ENCODE results near the gene LRRC8E. TPM values are rescaled to one million over a fixed set of nuclear protein-coding genes. Genes with fewer than 3 reads are reported as not detected.

The LRRC8E gene
- total RNA-seq, 5 donors from 2014 or later (not counting 1 experiment from before 2014, with no cell fraction given), result 0.06 TPM; not detected in 4

DNA sequence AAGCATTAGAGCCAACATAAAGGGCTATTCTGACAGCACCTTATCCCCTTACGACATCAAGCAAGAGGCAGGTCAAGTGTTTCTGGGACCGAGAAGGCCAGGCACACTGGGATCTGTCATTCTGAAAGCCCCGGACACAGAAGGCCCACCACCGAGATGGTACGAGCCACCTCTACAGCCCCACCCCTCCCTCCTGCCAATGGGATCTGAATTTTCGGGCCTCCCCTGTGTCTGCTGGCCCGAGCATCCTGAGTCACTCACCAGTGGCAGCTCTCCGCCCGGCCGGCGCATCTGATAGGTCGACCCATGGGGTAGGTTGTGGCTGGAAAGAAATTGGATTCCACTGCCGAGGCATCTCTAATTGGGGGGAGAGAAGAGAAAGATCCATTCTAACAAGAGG is 52.5 kb downstream of the LRRC8E start:
- Mint-ChIP-seq H3K4me3 (peak overlapping the region in 1 of 3 donors; percentile 51), H3K36me3 (peaks cover 10% of the 10 kb centered on the region), H3K27ac (no peak overlapping the region), H3K27me3 (no peaks in the 10 kb centered on the region), H3K4me1 (peaks cover 32 to 46% (median 35%) of the 10 kb centered on the region in 3 donors), H3K9me3 (no peaks in the 10 kb centered on the region)
- Histone ChIP-seq H3K27me3 (replicated peaks in 1 of 2; ENCODE audit: control insufficient read depth in 2 of 2, extremely low read depth in 1 of 2, insufficient read depth in 2 of 2, low read length in 1 of 2) (no peaks in the 10 kb centered on the region), H3K27ac (ENCODE audit: low read length) (no peak overlapping the region), H3K36me3 (ENCODE audit: control insufficient read depth in 2 of 2, extremely low read depth in 1 of 2, insufficient read depth in 1 of 2, low read length in 1 of 2) (peaks cover 13 to 38% of the 10 kb centered on the region in 2 donors), H3K4me3 (ENCODE audit: control insufficient read depth in 1 of 2, extremely low read depth in 1 of 2, low read length in 1 of 2) (no peak overlapping the region), H3K4me1 (ENCODE audit: control insufficient read depth in 1 of 2, extremely low read depth in 1 of 2, insufficient read depth in 2 of 2, low read length in 2 of 2) (peaks cover 7 to 32% of the 10 kb centered on the region in 2 experiments), H3K9me3 (no peaks in the 10 kb centered on the region)
- 93% methylated on average over 5 of the region's 13 CpGs for WGBS (ENCODE audit: insufficient coverage)
- DNase-seq (no peak), ATAC-seq (replicated peaks in 1 of 4) (no peak)
- POLR2A ChIA-PET, result interaction anchor here in 1 of 2 donors (0.7 kb wide), 1 partner anchor 16 kb away, joined by 12 read pairs; no protein-coding TSS in a partner anchor
- CTCF ChIA-PET, result interaction anchor here in 1 of 2 donors (0.6 kb wide), 1 partner anchor 675 kb away, joined by 4 read pairs; no protein-coding TSS in a partner anchor

DNA sequence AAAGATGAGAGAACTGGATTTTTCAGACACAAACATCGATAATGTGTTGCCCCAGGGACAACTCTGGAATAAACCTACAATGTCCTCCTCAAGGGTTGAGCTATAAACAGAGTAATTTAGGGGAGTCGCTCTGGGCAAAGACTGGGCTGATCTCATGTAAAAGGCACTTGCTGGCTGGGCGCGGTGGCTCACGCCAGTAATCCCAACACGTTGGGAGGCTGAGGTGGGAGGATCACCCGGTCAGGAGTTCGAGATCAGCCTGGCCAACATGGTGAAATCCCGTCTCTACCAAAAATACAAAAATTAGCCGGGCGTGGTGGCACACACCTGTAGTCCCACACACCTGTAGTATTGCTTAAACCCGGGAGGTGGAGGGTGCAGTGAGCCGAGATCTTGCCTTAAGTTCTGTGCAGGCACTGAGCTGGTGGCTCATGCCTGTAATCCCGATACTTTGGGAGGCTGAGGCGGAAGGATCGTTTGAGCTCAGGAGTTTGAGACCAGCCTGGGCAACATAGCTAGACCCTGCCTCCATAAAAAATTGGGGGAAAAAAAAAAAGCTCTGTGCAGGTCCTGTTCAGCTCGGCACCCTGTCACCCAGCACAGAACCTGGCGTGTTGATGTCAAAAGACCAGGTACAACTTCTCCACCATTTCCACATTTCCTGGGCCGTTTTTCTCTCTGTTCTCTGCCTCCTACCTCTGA is 53.7 kb downstream of the LRRC8E start:
- H3K27ac Mint-ChIP-seq, result no peak overlapping the region
- DNase-seq, result no peak
- no peaks in the 10 kb centered on the region for H3K9me3 ChIP-seq

DNA sequence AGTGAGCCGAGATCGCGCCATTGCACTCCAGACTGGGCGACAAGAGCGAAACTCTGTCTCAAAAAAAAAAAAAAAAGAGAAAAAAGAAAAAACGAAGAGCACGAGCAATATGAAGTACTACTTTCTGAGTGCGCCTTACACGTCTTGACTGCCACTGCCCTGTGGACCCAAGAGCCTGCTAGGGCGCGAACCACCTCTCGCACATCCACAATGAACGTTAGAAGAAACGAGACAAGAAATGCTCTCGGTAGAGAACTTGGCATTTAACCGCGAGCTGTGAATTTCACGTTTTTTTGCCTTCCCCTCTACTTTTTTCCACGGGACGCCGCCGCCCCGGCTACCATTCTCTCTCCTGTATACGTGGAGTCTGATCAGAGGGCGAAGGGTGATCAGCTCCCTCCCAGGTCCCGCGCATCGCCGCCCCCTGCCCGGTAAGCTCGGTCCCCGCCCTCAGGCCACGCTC is 54.7 kb downstream of the LRRC8E start:
- Histone ChIP-seq H3K27me3 (replicated peaks in 1 of 2; ENCODE audit: control insufficient read depth in 2 of 2, extremely low read depth in 1 of 2, insufficient read depth in 2 of 2, low read length in 1 of 2) (no peaks in the 10 kb centered on the region), H3K9me3 (no peaks in the 10 kb centered on the region), H3K27ac (ENCODE audit: low read length) (peak overlapping the region; percentile 97), H3K36me3 (ENCODE audit: control insufficient read depth in 2 of 2, extremely low read depth in 1 of 2, insufficient read depth in 1 of 2, low read length in 1 of 2) (peaks cover under 1 to 23% of the 10 kb centered on the region in 2 donors), H3K4me1 (ENCODE audit: control insufficient read depth in 1 of 2, extremely low read depth in 1 of 2, insufficient read depth in 2 of 2, low read length in 2 of 2) (peaks cover 7 to 32% of the 10 kb centered on the region in 2 experiments), H3K4me3 (ENCODE audit: control insufficient read depth in 1 of 2, extremely low read depth in 1 of 2, low read length in 1 of 2) (peak overlapping the region; percentile 90 to 92)
- POLR2A ChIA-PET, result interaction anchor here in 1 of 2 donors (0.5 to 1.4 kb wide), 3 partner anchors 13 to 23 kb away, joined by 3 to 4 read pairs (median 3); partner anchors contain the start of gene SNAPC2
- peak in 1 of 35 experiments; percentile 29 for DNase-seq
- H3K4me1 Mint-ChIP-seq, result peaks cover 32 to 46% (median 35%) of the 10 kb centered on the region in 3 donors
- H3K36me3 Mint-ChIP-seq, result peaks cover 10% of the 10 kb centered on the region
- ATAC-seq (replicated peaks in 1 of 4), result peak in 3 of 4 experiments; percentile 2 to 8 (median 3)
- no peaks in the 10 kb centered on the region for H3K9me3 Mint-ChIP-seq
- 6% methylated on average over 21 of the region's 33 CpGs for WGBS (ENCODE audit: insufficient coverage)
- peak overlapping the region; percentile 87 to 90 (median 89) for H3K4me3 Mint-ChIP-seq
- CTCF ChIA-PET, result interaction anchor here in 1 of 2 donors (0.8 to 3.9 kb wide), 10 partner anchors 14 to 844 kb away, joined by 3 to 33 read pairs (median 4); partner anchors contain the start of genes MAP2K7, NDUFA7, PET100 and RPS28
- peak overlapping the region; percentile 90 to 95 for H3K27ac Mint-ChIP-seq
- no peaks in the 10 kb centered on the region for H3K27me3 Mint-ChIP-seq

More for the DNA sequence above, 53.7 kb downstream of the LRRC8E start:
- peaks cover 32 to 46% (median 35%) of the 10 kb centered on the region in 3 donors for H3K4me1 Mint-ChIP-seq
- no peaks in the 10 kb centered on the region for H3K27me3 Mint-ChIP-seq
- H3K9me3 Mint-ChIP-seq, result no peaks in the 10 kb centered on the region
- no peaks in the 10 kb centered on the region for H3K27me3 ChIP-seq (replicated peaks in 1 of 2; ENCODE audit: control insufficient read depth in 2 of 2, extremely low read depth in 1 of 2, insufficient read depth in 2 of 2, low read length in 1 of 2)
- ATAC-seq (replicated peaks in 1 of 4), result no peak
- POLR2A ChIA-PET, result interaction anchor here in 1 of 2 donors (0.6 kb wide), 1 partner anchor 1080 kb away, joined by 4 read pairs; no protein-coding TSS in a partner anchor
- CTCF ChIA-PET, result interaction anchor here in 1 of 2 donors (3.9 kb wide), 1 partner anchor 13 kb away, joined by 15 read pairs; no protein-coding TSS in a partner anchor
- peaks cover 5 to 31% of the 10 kb centered on the region in 2 donors for H3K36me3 ChIP-seq (ENCODE audit: control insufficient read depth in 2 of 2, extremely low read depth in 1 of 2, insufficient read depth in 1 of 2, low read length in 1 of 2)
- peak overlapping the region; percentile 87 to 90 (median 89) for H3K4me3 Mint-ChIP-seq
- no peak overlapping the region for H3K27ac ChIP-seq (ENCODE audit: low read length)
- peak overlapping the region in 1 of 2 donors; percentile 15 for H3K4me3 ChIP-seq (ENCODE audit: control insufficient read depth in 1 of 2, extremely low read depth in 1 of 2, low read length in 1 of 2)
- H3K36me3 Mint-ChIP-seq, result peaks cover 10% of the 10 kb centered on the region
- WGBS (ENCODE audit: insufficient coverage), result 93% methylated on average over 13 of the region's 19 CpGs
- H3K4me1 ChIP-seq (ENCODE audit: control insufficient read depth in 1 of 2, extremely low read depth in 1 of 2, insufficient read depth in 2 of 2, low read length in 2 of 2), result peaks cover 7 to 32% of the 10 kb centered on the region in 2 experiments

DNA sequence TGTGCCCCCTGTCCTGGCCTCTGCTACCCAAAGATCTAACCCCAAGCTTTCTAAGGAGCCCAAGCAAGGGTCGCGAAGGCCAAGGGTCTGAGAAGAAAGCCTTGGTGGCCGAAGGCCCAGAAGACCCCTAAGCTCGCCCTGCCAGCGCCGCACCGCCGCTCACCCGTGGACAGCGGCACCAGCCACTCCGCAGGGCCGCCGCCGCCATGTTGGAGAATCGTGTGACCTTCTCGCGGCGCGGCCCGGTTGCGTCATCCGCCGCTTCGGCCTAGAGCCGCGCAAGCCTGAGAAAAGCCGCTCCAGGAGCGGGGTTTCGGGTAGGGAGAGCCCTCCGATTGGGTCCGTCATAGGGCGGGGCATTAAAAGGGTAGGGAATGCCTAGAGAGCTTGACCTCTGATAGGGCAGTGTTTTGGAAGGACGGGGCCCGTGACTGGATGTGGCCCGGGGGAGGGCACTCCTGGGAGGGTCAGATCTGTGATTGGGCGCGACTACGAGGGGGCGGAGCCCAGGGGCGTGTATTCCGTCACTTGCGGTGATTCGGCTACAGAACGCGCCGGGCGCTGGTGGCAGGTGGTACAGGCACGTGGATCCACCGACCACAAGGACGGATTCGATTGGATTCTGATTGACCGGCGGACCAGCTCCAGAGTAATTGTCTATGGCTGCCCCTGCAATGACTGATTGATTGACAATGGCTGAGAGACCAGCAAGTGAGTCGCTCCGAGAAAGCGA is 55.3 kb downstream of the LRRC8E start, which contains the start of gene TIMM44:
Gene TIMM44 (minus strand): TSS at position 223 of the 733 bp plus-strand sequence. CDS start 15 bp downstream, at position 208.
- H3K9me3 ChIP-seq, result no peaks in the 10 kb centered on the region
- POLR2A ChIA-PET, result interaction anchor here (0.5 to 1.4 kb wide), 4 partner anchors 22 to 1219 kb away, joined by 3 to 4 read pairs (median 3); partner anchors contain the start of gene SNAPC2 (in 1 of the 2)
- H3K36me3 Mint-ChIP-seq, result peaks cover 10% of the 10 kb centered on the region
- peak within 1 kb of the TSS; percentile 90 to 95 for H3K27ac Mint-ChIP-seq
- no peaks in the 10 kb centered on the region for H3K27me3 ChIP-seq (replicated peaks in 1 of 2; ENCODE audit: control insufficient read depth in 2 of 2, extremely low read depth in 1 of 2, insufficient read depth in 2 of 2, low read length in 1 of 2)
- no peaks in the 10 kb centered on the region for H3K9me3 Mint-ChIP-seq
- H3K27me3 Mint-ChIP-seq, result no peaks in the 10 kb centered on the region
- CTCF ChIA-PET, result interaction anchor here (0.5 to 3.9 kb wide), 12 partner anchors 14 to 845 kb away, joined by 3 to 33 read pairs (median 4); partner anchors contain the start of genes CERS4 (in 1 of the 2), MAP2K7 (in 1 of the 2), NDUFA7 (in 1 of the 2) and PET100 (in 1 of the 2)
- H3K4me3 Mint-ChIP-seq, result peak within 1 kb of the TSS; percentile 87 to 90 (median 89)
- DNase-seq (peak; percentile 92 to 99 (median 98)), ATAC-seq (replicated peaks in 1 of 4) (peak; percentile 95 to 98 (median 98))
- H3K4me3 ChIP-seq (ENCODE audit: control insufficient read depth in 1 of 2, extremely low read depth in 1 of 2, low read length in 1 of 2), result peak within 1 kb of the TSS; percentile 90 to 92
- WGBS (ENCODE audit: insufficient coverage), result under 1% methylated on average over 56 of the region's 56 CpGs
- peaks cover 32 to 46% (median 35%) of the 10 kb centered on the region in 3 donors for H3K4me1 Mint-ChIP-seq
- peaks cover 0 to 18% of the 10 kb centered on the region in 2 donors for H3K36me3 ChIP-seq (ENCODE audit: control insufficient read depth in 2 of 2, extremely low read depth in 1 of 2, insufficient read depth in 1 of 2, low read length in 1 of 2)
- H3K27ac ChIP-seq (ENCODE audit: low read length), result peak within 1 kb of the TSS; percentile 97
- peaks cover 7 to 32% of the 10 kb centered on the region in 2 experiments for H3K4me1 ChIP-seq (ENCODE audit: control insufficient read depth in 1 of 2, extremely low read depth in 1 of 2, insufficient read depth in 2 of 2, low read length in 2 of 2)

DNA sequence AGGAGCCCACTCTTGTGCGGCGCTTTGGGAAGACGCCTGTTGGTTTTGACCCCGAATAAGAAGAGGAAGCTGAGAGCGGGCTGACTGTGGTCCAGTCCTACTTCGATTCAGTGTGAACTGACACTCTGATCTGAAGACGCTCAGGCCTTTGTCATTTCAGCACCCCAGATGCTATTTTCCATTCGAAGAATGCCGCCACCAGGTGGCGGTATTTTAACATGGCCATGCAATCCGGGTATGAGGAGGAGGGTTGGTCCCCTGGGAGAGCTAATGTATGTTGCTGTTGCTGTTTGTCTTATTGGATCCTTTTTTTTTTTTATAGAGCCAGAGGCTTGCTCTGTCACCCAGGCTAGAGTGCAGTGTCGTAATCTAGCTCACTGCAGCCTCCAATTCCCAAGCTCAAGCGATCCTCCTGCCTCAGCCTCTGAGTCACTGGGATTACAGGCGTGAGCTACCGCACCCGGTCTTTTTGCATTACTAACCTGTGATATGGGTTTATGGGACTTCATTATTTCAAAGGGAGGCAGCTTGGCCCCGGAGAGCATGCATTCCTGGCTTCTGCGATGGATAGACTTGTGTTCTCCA is 56.0 kb downstream of the LRRC8E start:
- 0% methylated on average over 8 of the region's 18 CpGs for WGBS (ENCODE audit: insufficient coverage)
- H3K4me1 ChIP-seq (ENCODE audit: control insufficient read depth in 1 of 2, extremely low read depth in 1 of 2, insufficient read depth in 2 of 2, low read length in 2 of 2), result peaks cover 7 to 32% of the 10 kb centered on the region in 2 experiments
- DNase-seq, result peak; percentile 66 to 91 (median 80)
- H3K9me3 ChIP-seq, result no peaks in the 10 kb centered on the region
- H3K9me3 Mint-ChIP-seq, result no peaks in the 10 kb centered on the region
- POLR2A ChIA-PET, result interaction anchor here (0.5 to 1.4 kb wide), 5 partner anchors 23 to 1220 kb away, joined by 3 to 4 read pairs (median 3); partner anchors contain the start of gene SNAPC2 (in 1 of the 2)
- H3K27ac Mint-ChIP-seq, result peak overlapping the region; percentile 90 to 95
- CTCF ChIA-PET, result interaction anchor here (0.6 to 3.9 kb wide), 15 partner anchors 15 to 845 kb away, joined by 3 to 33 read pairs (median 4); partner anchors contain the start of genes CERS4 (in 1 of the 2), ELAVL1 (in 1 of the 2), MAP2K7 (in 1 of the 2) and NDUFA7 (in 1 of the 2)
- peaks cover 28 to 42% (median 31%) of the 10 kb centered on the region in 3 donors for H3K4me1 Mint-ChIP-seq
- H3K4me3 Mint-ChIP-seq, result peak overlapping the region; percentile 87 to 90 (median 89)
- peak overlapping the region; percentile 71 for H3K27ac ChIP-seq (ENCODE audit: low read length)
- peak; percentile 41 to 55 (median 52) for ATAC-seq (replicated peaks in 1 of 4)
- H3K36me3 Mint-ChIP-seq, result peaks cover 6% of the 10 kb centered on the region
- no peaks in the 10 kb centered on the region for H3K27me3 Mint-ChIP-seq
- H3K4me3 ChIP-seq (ENCODE audit: control insufficient read depth in 1 of 2, extremely low read depth in 1 of 2, low read length in 1 of 2), result peak overlapping the region; percentile 90 to 92
- peaks cover 0 to 16% of the 10 kb centered on the region in 2 donors for H3K36me3 ChIP-seq (ENCODE audit: control insufficient read depth in 2 of 2, extremely low read depth in 1 of 2, insufficient read depth in 1 of 2, low read length in 1 of 2)
- H3K27me3 ChIP-seq (replicated peaks in 1 of 2; ENCODE audit: control insufficient read depth in 2 of 2, extremely low read depth in 1 of 2, insufficient read depth in 2 of 2, low read length in 1 of 2), result no peaks in the 10 kb centered on the region

Data from T-cell (primary cell).